HG02852 (cell line): ENCODE measurements around the gene BPGM.
"Not testable (repeated sequence)": the region's sequence is repeated elsewhere in the genome, so short reads cannot be mapped to it uniquely, and the experiment has no call there.

Experiments
- ATAC-seq: cut with Tn5 transposase; IDR thresholded peaks from one replicate; pipeline ENCODE4 v1.9.1; 2021; ENCODE audit warnings: mild to moderate bottlenecking, moderate library complexity; ENCODE audit not compliant: unreplicated experiment

The BPGM gene

DNA sequence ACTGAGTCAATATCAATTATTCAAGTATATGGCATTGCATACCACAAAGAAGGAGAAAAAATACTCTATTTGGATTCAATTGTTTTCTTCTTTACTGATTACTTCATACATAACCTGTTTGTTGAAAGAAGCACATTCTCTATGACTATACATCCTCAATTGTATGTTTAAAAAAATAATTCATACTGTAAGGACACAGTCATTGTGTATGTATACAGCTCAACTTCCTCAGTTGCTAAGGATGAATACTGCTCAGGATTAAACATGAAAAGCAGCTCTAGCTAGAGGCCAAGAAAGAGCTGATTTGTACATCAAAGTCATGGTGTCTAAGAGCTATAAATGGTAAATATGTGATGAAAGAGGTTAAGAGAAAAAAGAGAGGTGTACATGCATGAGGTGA, 15.8 kb upstream of the BPGM start:
- no peak for ATAC-seq

DNA sequence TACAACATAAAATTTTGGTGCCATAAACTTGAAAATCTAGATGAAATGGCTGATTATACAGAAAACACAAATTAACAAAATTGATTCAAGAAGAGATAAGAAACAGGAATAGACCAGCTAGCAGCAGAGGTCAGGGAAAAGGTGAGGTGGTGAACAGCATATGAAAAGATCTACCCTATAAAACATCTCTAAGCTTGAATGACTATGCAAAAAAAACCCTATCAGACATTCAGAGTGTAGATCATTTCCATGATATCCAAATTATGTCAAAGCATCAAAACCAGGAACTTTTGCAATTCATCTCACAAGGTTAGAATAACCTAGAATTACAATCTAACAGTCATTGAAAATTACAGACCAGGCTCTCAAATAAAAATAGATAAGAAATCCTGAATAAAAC, 14.6 kb upstream of the BPGM start:
- no peak for ATAC-seq

DNA sequence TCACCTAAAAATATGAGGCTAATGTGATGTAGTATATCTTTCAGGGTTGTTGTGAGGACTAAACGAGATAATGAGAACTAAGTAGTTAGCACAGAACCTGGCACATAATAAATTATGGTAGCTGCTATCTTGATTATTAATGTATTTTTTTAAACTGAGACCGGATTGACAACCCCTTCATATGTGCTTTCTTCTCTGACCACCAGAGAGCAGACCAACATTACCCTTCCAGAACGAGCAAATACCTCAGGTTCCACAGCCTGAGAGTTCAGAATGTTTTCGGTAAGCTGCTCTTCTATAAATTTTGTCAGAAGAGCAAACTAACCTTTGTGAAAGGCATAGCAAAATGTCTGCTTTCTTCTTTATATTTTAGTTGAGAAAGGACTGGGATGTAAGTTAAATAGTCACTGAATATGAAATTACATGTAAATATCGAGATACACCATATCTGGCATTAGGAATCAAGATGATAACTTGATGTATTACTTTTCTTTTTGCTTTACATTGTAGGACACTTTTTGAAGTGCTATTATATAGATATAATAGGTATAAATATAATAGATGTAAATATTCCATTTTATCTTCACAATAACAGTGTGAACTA, 13.6 kb upstream of the BPGM start:
- ATAC-seq: peak; percentile 38

DNA sequence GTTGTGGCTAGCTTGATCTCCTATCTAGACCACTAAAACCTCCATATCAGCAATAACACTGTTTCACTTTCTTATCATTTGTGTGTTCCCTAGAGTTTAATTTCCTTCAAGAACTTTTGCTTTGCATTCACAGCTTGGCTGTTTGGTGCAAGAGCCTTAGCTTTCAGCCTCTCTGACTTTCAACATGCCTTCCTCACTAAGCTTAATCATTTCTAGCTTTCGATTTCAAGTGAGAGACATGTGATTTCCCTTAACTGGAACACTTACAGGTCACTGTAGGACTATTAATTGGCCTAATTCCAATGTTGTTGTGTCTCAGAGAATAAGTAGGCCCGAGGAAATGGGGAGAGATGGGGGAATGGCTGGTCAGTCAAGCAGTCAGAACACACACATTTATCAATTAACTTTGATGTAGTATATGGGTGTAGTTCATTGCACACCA, 10.6 kb upstream of the BPGM start:
- ATAC-seq: peak; percentile 94

DNA sequence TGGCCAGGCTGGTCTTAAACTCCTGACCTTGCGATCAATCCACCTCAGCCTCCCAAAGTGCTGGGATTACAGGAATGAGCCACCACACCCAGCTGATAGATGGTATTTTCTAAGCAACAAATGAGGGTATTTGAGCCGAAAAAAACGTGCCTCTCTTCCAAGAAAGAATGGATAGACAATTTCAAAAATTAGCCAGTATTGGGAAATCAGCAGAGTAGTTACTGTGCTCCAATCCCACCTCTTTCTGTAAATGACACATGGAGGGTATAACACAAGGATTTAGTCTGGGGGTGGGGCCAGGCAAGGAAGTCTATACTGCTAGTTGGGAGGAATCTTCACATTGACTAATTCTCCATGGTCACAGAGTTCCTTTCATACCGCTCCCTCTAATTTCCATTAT, 9.2 kb upstream of the BPGM start:
- no peak for ATAC-seq

DNA sequence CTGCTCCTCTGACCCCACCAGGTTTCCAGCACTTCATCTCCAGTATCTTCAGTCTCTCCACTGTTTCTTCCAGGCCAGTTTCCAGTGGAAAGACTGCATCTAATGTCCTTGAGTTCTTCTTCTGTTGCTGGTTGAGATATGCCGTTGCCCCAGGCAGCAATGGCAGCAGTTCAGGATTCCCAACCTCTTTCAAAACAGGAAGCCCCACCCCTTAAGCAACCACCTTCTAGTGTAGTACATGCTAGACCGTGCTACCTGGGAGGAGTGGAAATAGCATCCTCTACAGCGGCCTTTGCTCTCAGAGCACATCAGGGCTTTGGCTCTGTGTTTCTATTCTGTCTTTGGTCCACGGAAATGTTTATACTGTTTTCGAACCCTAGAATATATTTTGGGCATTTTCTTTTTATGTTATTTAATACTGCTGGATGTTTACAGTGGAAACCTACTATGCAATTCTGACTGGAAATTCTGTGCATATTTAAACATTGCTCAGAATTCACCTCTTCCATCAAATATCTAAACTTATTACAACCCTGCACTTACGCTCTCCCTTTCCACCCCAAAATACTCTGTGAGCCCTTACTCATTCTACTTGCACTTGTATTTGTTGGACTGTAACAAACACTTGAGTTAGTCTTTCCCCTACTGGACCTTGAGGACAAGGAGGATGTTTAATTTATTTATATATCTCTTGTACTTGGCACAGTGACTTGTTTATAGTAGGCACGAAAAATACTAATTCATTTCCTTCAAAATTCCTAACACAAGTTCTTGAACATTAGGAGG, 8.5 kb upstream of the BPGM start:
- no peak for ATAC-seq

DNA sequence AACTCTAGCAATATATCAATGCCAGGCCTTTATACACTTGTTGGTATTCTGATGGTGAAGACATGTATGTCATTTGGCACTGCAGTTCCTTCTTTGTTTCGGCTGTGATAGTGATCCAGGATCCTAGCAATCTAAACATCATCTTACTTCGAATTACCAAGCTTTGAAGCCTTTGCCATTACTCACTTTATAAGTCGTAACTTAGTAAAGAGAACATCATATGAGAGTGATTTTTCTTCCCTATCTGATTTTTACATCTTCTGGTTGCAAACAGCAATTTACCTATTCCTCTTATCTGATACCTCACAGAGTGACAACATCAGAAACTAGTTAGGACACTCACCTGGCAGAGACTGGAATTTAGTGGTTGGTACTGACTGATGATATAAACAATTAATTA, 7.6 kb upstream of the BPGM start:
- no peak for ATAC-seq

DNA sequence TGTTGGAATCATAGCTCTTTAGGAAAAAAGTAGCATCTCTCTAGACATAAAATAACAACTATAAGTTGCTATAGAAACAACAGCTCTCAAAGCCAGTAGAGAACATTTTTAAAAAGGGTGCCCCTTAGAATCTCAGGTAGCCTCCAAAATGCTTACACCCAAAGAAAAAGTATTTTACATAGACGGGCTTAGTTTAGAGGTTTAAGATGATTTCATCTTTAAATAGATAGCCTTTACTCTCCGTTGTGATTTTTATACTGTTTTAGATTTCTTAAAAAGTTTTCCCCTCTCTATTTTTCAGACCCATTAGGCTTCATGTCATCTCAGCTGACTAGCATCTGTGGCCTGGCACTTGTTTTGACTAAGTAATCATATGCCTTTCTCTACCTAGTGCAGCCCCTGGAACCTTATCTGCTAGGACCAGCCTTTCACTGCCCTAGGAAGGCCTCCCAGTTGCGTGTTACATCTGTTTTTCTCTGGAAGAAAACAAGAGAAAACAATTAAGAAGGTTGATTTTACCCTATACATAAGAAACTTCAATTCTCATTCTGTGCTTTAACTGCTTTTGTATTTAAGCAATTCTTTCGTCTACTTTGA, 6.9 kb upstream of the BPGM start:
- no peak for ATAC-seq

DNA sequence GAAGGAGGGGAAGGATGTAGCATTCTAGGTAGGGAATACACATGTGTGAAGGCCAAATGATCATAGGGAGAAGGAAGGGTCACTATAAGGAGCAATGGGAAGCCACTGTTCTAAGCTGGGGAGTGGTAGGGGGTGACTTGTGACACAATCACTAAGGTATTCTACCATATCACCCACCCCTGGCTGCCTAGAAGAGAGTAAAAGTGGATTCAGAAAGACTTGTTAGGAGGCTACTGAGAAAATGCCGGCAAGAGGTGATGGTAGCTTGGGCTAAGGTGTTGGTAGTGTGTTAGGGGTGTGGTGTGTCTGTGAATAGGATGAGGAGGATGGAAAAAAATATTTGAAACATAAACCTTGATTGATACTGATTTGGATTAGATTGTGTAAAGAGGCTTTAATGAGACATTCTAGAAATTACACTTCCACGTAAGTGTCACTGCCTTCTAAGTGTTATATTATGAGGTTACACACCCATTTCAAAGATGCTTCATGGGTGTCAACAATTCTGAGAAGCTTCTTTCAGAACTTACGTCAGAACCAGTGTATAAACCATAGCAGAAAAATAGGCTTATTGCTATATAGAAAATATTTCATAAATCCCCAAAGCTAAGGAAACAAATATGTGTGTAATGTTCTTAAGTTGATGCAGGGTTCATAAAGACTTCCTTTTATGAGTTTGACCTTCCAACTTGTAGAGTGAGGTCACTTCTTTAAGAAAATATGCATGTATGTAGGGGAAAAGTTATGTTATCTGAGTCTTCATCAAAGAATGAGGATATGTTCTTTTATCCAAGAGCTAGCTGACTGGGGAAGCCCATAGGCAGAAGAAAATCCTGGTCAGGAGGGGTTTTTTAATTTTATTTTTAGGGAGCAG, 5.6 kb upstream of the BPGM start:
- no peak for ATAC-seq

DNA sequence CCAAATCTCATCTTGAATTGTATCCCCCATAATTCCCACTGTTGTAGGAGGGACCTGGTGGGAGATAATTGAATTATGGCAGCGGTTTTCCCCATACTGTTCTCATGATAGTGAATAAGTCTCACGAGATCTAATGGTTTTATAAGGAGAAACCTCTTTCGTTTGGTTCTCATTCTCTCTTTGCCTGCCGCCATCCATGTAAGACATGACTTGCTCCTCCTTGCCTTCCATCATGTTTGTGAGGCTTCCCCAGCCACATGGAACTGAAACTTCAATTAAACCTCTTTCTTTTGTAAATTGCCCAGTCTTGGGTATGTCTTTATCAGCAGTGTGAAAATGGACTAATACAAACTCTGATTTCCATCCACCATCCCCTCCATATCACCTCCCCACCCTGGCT, 4.7 kb upstream of the BPGM start:
- ATAC-seq: not testable (repeated sequence)

DNA sequence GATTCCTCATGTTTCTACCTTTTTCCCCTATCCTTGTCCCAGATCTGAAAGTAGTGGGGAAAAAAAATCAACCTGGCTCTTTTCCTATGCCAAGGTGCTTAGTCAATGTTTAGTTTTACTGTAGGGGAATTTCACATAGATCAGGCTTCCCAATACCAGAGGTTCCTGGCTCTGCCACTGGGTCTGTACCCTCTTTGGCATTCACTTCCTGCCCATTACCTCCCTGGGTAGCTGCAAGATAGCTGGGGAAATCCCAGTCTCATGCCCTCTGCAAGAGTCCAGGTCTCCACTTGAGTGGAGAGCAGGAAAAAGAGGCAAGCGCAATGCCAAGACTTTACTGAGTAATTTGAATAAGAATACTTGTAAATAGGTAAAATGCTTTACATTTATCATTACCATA, 3.5 kb upstream of the BPGM start:
- ATAC-seq: no peak

DNA sequence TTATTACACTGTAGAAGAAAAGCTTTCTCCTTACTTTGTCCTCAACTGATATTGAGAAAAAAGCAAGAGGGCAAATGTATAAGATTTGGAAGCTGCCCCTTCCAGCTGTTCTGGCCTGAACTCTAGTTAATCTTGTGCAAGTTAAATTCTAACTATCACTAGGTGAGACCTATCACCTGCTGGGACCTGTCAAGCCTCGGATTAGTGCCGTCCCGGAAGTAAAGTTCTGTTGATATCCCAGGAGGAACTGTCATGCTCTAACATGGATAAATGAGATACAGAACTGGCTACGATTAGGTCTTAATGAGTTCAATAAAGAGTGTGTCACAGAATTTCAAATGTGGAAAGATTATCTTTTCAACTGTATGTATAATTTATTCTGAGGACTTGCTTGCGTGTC, 1.2 kb upstream of the BPGM start:
- ATAC-seq: no peak

DNA sequence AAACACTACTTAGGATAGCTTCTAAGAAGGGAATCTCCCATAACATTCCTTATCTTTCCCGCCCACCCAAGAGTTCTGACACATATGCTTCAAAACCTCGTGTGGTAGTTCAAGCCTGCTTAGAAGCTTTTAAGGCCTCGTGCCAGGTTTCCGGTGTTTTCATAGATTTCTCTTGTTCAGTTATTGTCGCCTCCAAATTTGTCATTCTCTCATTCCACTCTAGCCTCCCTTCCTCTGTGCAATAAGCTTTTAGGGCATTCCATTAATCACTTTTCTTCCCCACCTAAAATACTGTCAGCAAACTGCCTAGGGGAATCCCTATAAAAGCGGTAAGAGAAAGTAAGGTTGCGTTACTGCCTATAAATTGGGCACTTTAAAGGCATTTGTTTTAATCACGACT, 718 bp upstream of the BPGM start:
- no peak for ATAC-seq

DNA sequence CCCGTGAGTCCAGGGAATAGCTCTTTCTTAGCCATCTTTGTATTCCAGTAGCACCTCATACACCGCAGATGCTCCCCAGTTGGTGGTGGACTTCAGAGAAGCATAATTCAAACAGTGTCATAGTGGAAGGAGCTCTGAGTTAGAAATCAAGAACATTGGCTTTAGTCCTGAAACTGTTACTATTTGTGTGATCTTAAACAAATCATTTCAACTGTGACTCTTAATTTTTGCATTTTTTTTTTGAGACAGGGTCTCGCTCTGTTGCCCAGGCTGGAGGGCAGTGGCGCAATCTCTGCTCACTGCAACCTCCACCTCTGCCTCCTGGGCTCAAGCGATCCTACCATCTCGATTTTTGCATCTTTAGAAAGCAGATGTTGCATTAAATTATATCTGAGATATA, 1.8 kb downstream of the BPGM start:
- ATAC-seq: no peak

DNA sequence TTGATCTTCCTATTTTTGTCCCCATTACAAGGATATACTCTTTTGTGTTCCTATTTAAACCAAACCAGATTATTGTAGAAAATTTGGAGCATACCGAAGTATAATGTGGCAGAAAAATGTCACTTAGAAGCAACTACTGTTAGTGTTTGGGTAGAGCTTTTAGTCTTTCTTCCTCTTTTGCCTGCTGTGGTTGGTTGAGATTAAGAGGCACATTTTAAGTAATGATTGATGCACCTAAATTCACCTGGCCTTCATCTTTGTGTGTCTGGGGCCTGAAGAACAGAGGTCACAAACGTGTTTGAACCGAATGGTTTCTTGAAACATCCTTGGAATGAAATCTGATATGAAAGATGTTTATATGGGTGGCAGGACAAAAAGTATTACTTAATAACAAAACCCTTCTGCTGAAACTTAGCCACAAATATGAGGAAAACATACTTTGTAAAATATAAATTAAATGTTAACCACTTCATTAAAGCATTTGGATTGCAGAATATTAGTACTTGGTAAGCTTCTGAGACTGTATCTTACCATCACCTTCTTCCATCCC, 2.6 kb downstream of the BPGM start:
- no peak for ATAC-seq

DNA sequence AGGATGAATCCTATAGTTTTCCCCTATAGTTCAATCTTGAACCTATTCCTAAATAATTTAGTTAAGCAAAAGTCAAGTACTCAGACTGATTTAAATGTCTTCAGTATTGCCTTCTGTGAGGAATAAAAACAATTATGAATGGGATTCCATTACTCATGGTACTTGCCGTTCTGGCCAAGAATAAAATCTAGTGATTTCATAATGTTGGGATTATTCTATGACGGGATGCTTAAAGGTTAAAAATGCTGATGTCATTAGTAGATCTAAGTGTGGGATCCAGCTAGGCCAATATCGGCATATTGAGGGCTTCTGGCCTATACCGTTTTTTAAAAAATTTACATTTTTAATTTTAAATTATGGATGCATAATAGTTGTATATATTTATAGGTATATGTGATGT, 5.3 kb downstream of the BPGM start:
- ATAC-seq: no peak

DNA sequence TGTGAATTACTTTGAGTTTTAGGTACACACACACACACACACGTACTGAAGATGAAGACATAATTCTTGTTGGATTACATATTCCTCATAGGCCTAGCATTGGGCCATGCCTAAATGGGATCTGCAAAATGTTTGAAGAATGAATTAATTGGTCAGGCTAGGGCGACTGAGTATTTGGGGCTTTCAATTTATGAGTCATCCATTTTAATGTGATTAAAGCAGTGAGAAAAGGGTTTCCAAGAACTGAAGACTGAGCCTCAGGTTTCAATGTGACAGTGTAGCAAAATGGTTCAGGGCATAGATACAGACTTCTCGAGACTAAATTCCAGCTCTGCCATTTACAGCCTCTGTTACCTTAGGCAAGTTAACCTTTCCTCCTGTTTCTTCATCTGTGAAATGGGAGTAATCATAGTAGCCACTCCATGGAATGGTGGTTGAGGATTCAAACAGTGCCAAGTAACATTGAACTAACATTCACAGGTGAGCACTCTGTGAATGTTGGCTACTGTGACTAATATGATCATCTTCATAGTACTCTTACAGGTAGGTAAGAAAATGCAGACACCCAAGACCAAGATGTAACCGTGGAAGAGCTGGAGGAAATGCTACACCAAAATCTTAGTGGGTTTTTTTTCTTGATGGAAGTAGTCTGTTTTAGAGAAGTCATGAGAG, 7.6 kb downstream of the BPGM start:
- ATAC-seq: no peak

DNA sequence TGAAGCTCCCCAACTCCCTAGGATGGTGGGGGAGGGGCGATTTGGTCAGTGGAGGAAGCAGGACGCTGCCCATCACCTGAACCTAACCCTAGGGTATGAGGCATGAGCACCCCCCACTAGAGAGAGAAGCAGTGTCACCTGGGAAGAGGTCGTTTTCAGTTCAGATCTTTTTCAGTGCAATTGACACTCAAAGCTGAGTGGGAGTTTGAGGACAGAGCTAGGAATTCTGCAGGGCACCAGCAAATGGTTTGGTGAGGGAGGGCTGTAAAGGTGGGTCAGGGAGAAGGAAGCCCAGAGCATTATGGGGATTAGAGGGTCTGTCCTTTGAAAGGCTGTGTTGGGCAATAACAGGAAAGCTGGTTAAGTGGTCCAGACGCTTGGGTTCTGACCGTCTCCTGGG, 10.9 kb downstream of the BPGM start:
- ATAC-seq: no peak

DNA sequence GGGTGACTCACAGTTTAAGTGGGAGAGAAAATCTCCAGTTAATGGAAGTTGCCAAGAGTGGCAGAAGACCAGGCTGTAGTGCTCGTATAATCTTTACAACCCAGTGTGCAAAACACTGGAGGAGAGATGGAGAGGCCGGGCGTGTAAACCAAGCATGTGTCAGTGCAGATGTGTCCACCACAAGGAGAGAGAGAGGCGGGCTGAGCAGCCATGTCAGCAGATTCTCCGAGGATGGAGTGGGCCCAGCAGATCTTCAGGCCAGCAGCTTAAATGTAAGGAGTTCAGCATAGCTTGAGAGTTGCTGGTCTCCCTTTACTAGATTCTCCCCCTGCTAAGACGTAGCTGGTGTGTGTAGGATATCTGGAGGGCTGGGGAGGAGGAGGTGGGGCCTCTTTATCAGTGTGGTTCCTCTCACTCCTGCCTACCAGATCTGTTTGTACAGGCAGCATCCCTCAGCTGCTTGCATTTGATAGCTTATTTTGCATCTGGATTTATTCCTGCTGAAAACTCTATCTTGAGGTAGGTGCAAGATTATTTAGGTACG, 13.7 kb downstream of the BPGM start:
- no peak for ATAC-seq

DNA sequence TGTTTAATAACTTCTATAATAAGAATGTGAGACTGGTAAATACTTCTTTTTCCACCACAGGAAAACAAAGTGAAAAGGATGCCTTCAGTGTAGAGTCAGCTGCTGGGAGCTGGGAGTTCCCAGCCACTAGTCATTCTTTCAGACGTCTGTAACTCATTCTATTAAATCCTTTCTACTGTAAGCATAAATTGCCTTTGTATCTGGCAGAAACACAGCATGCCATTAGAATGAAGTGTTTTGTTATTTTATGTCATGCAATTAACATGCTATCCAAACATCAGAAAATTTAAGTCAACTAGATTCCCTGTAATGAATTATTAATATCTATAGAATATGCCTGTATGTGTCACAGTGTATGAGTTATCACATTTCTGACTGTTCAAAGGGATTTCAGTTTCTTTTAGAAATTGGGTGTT, 14.3 kb downstream of the BPGM start:
- ATAC-seq: no peak
